GM23338 (cell line): ENCODE data around the gene ENTHD1. TPM values are rescaled to one million over a fixed set of nuclear protein-coding genes. Genes with fewer than 3 reads are reported as not detected.
A peak's percentile ranks its signal among the peaks of the same experiment; 100 is the strongest.

Experiments used
- ATAC-seq: fragments of 200-7000 bp; cut with Tn5 transposase; 3 replicates; pipeline ENCODE4 v1.9.1; 2020
- DNase-seq: peaks from one replicate; pipeline ENCODE4 v3.0.0-alpha.2; 2015; ENCODE audit warnings: low spot score
- H2AFZ ChIP-seq: fragments of 200-600 bp; sonication (generic); 2 replicates; pipeline ENCODE4 v1.8.0; 2016; ENCODE audit warnings: antibody characterized with exemption, mild to moderate bottlenecking, moderate library complexity
- H3F3A ChIP-seq: fragments of 200-600 bp; sonication (generic); replicated peaks from 2 replicates; pipeline ENCODE4 v1.8.0; 2017; ENCODE audit warnings: antibody characterized with exemption, mixed run types, low read depth
- H3K27ac ChIP-seq: fragments of 200-600 bp; sonication (generic); 2 replicates; pipeline ENCODE4 v1.6.1; 2016; ENCODE audit warnings: low read depth
- H3K27me3 ChIP-seq: fragments of 200-600 bp; sonication (generic); 2 replicates; pipeline ENCODE4 v1.8.0; 2016; ENCODE audit warnings: mild to moderate bottlenecking, mixed run types, moderate library complexity; ENCODE audit not compliant: insufficient read depth
- H3K36me3 ChIP-seq: fragments of 200-600 bp; sonication (generic); 2 replicates; pipeline ENCODE4 v1.8.0; 2016; ENCODE audit warnings: mild to moderate bottlenecking; ENCODE audit not compliant: insufficient read depth
- H3K4me1 ChIP-seq: fragments of 200-600 bp; sonication (generic); 2 replicates; pipeline ENCODE4 v1.8.0; 2016; ENCODE audit warnings: mild to moderate bottlenecking, moderate library complexity; ENCODE audit not compliant: insufficient read depth
- H3K4me2 ChIP-seq: fragments of 200-600 bp; sonication (generic); 2 replicates; pipeline ENCODE4 v1.7.1; 2017; ENCODE audit warnings: mixed run types
- H3K4me3 ChIP-seq: fragments of 200-600 bp; sonication (generic); 2 replicates; pipeline ENCODE4 v1.6.1; 2016; ENCODE audit warnings: mixed run types
- H3K79me2 ChIP-seq: fragments of 200-600 bp; sonication (generic); replicated peaks from 2 replicates; pipeline ENCODE4 v1.8.0; 2017; ENCODE audit warnings: mild to moderate bottlenecking; ENCODE audit not compliant: insufficient read depth
- H3K9me2 ChIP-seq: fragments of 200-600 bp; sonication (generic); 2 replicates; pipeline ENCODE4 v1.8.0; 2017; ENCODE audit not compliant: insufficient read depth
- H4K20me1 ChIP-seq: fragments of 200-600 bp; sonication (generic); replicated peaks from 2 replicates; pipeline ENCODE4 v1.8.0; 2017; ENCODE audit warnings: mild to moderate bottlenecking; ENCODE audit not compliant: insufficient read depth
- H3K27ac Mint-ChIP-seq: 2 replicates; pipeline ENCODE4 v1.8.0; 2020; ENCODE audit warnings: inconsistent platforms, mild to moderate bottlenecking, moderate library complexity, mixed read lengths
- H3K27me3 Mint-ChIP-seq: 3 replicates; pipeline ENCODE4 v1.8.0; 2022; ENCODE audit warnings: low read depth, mild to moderate bottlenecking, moderate library complexity, mixed read lengths, inconsistent platforms; ENCODE audit not compliant: insufficient read depth, poor library complexity
- H3K36me3 Mint-ChIP-seq: 3 replicates; pipeline ENCODE4 v1.8.0; 2021; ENCODE audit warnings: low read depth, mild to moderate bottlenecking, inconsistent platforms, moderate library complexity, mixed read lengths
- H3K4me1 Mint-ChIP-seq: 3 replicates; pipeline ENCODE4 v1.8.0; 2020; ENCODE audit warnings: mild to moderate bottlenecking, inconsistent platforms, mixed read lengths
- H3K4me3 Mint-ChIP-seq: 3 replicates; pipeline ENCODE4 v1.8.0; 2021; ENCODE audit warnings: moderate library complexity, mild to moderate bottlenecking, inconsistent platforms, mixed read lengths
- H3K9me3 Mint-ChIP-seq: 3 replicates; pipeline ENCODE4 v1.8.0; 2020; ENCODE audit warnings: moderate library complexity, mild to moderate bottlenecking, inconsistent platforms, mixed read lengths
- CTCF ChIP-seq, 2 experiments: fragments of 200-600 bp in 1 of 2; sonication (generic) in 1 of 2; conservative IDR thresholded peaks; 2 replicates each; pipeline versions ENCODE4 v1.5.1 to v1.6.1; 2016 to 2017; ENCODE audit warnings: antibody characterized with exemption in 2 of 2, low read depth in 2 of 2, mild to moderate bottlenecking in 2 of 2, moderate library complexity in 1 of 2
- ZNF462 ChIP-seq: fragments of 250-450 bp; sonication (Bioruptor Pico); IDR thresholded peaks from 2 replicates; pipeline ENCODE4 v1.5.0; 2020; ENCODE audit warnings: mild to moderate bottlenecking, moderate library complexity
- polyA plus RNA-seq: library from polyadenylated mRNA; unstranded; fragments of >200 nt; fragmentation: Nextera tagmentation; extraction: Ambion mirVana; gene quantifications from 2 replicates; pipeline ENCODE4 v1.2.1, GENCODE V29; 2016
- total RNA-seq: library from RNA; depleted of rRNA; stranded (reverse); fragments of >200 nt; shearing (Covaris generic); gene quantifications from 2 replicates; pipeline ENCODE4 v1.2.3, GENCODE V29; 2014

ENTHD1 gene
- total and polyA plus RNA-seq, 2 experiments from 2014 or later = not detected

- peaks cover 62% of the 10 kb centered on the region for H3K4me1 Mint-ChIP-seq
- ATAC-seq = peak; percentile 95
- H3K4me2 ChIP-seq = peak overlapping the region; percentile 66
Measured at GRCh38 chr22:39943337-39943736, 49.8 kb upstream of the ENTHD1 start.

More at GRCh38 chr22:39943337-39943736, 49.8 kb upstream of the ENTHD1 start:
- Histone ChIP-seq H3K36me3 (no peaks in the 10 kb centered on the region), H3K27me3 (no peaks in the 10 kb centered on the region), H3K79me2 (no peaks in the 10 kb centered on the region), H3K4me3 (no peak overlapping the region), H3K4me1 (peaks cover 67% of the 10 kb centered on the region), H3K9me2 (no peaks in the 10 kb centered on the region), H3K27ac (no peak overlapping the region), H4K20me1 (no peaks in the 10 kb centered on the region), H3F3A (peaks cover 5% of the 10 kb centered on the region; the same call in 1 of the 2 replicates), H2AFZ (peak overlapping the region; percentile 61)
- peaks cover 4% of the 10 kb centered on the region for H3K27me3 Mint-ChIP-seq
- no peaks in the 10 kb centered on the region for H3K36me3 Mint-ChIP-seq
- no peaks in the 10 kb centered on the region for H3K9me3 Mint-ChIP-seq
- DNase-seq = peak; percentile 83
- H3K4me3 Mint-ChIP-seq = no peak overlapping the region
- H3K27ac Mint-ChIP-seq = no peak overlapping the region; the same call in 1 of the 2 replicates
- TF ChIP-seq CTCF (conservative IDR thresholded peaks at IDR 0.05; ENCODE audit: low read depth in 2 of 2) = peak; percentile 49 to 56; a peak in 3 of 4 replicates
- no peak for TF ChIP-seq ZNF462 (CRISPR knock-in tag)
